Duodenal mucosa (tissue), 2 donors: ENCODE measurements around the gene SFXN2.
"Not testable (repeated sequence)": the region's sequence is repeated elsewhere in the genome, so short reads cannot be mapped to it uniquely, and the experiment has no call there.

Experiments used
- H3K27ac ChIP-seq: one replicate; pipeline ENCODE4 v1.7.0; 2013; ENCODE audit warnings: low read depth, low read length
- H3K27me3 ChIP-seq, 2 donors: one replicate each; pipeline ENCODE4 v1.7.0; 2013; ENCODE audit warnings: low read length in 2 of 2, control low read depth in 1 of 2; ENCODE audit not compliant: insufficient read depth in 2 of 2, control insufficient read depth in 1 of 2
- H3K36me3 ChIP-seq, 2 donors: one replicate each; pipeline ENCODE4 v1.7.0; 2013; ENCODE audit warnings: low read length in 2 of 2, control low read depth in 1 of 2; ENCODE audit not compliant: insufficient read depth in 2 of 2, control insufficient read depth in 1 of 2
- H3K4me1 ChIP-seq, 2 donors: one replicate each; pipeline ENCODE4 v1.7.0; 2013; ENCODE audit warnings: low read length in 2 of 2, control low read depth in 1 of 2; ENCODE audit not compliant: insufficient read depth in 2 of 2, control insufficient read depth in 1 of 2
- H3K4me3 ChIP-seq, 2 donors: one replicate each; pipeline ENCODE4 v1.7.0; 2013; ENCODE audit warnings: low read length in 2 of 2, low read depth in 1 of 2
- H3K9ac ChIP-seq, 2 donors: one replicate each; pipeline ENCODE4 v1.7.0; 2013; ENCODE audit warnings: low read length in 2 of 2, low read depth in 1 of 2
- H3K9me3 ChIP-seq, 2 donors: one replicate each; pipeline ENCODE4 v1.7.0; 2013; ENCODE audit warnings: low read length in 2 of 2, control low read depth in 1 of 2; ENCODE audit not compliant: control insufficient read depth in 1 of 2

The SFXN2 gene

GRCh38 chr10:102702742-102703141 is 11.7 kb upstream of the SFXN2 start:
- no peak overlapping the region for H3K27ac ChIP-seq
- H3K36me3 ChIP-seq = peaks cover 5 to 13% of the 10 kb centered on the region in 2 donors
- no peaks in the 10 kb centered on the region for H3K27me3 ChIP-seq
- H3K9me3 ChIP-seq = no peaks in the 10 kb centered on the region
- no peak overlapping the region for H3K9ac ChIP-seq
- no peak overlapping the region for H3K4me3 ChIP-seq
- H3K4me1 ChIP-seq = peaks cover 0 to 4% of the 10 kb centered on the region in 2 donors

- H3K36me3 ChIP-seq = no peaks in the 10 kb centered on the region
- no peak overlapping the region for H3K9ac ChIP-seq
- H3K27me3 ChIP-seq = no peaks in the 10 kb centered on the region
- H3K9me3 ChIP-seq = no peaks in the 10 kb centered on the region
- peaks cover 0 to 4% of the 10 kb centered on the region in 2 donors for H3K4me1 ChIP-seq
- no peak overlapping the region for H3K27ac ChIP-seq
- H3K4me3 ChIP-seq = no peak overlapping the region
Observed at GRCh38 chr10:102704915-102705314, 9.5 kb upstream of the SFXN2 start.

GRCh38 chr10:102705531-102705930 is 8.9 kb upstream of the SFXN2 start:
- H3K9me3 ChIP-seq = no peaks in the 10 kb centered on the region
- H3K36me3 ChIP-seq = no peaks in the 10 kb centered on the region
- no peak overlapping the region for H3K4me3 ChIP-seq
- no peak overlapping the region for H3K9ac ChIP-seq
- H3K27ac ChIP-seq = no peak overlapping the region
- peaks cover 0 to 4% of the 10 kb centered on the region in 2 donors for H3K4me1 ChIP-seq
- H3K27me3 ChIP-seq = no peaks in the 10 kb centered on the region

- Histone ChIP-seq H3K9ac (no peak overlapping the region), H3K4me1 (peaks cover 6 to 26% of the 10 kb centered on the region in 2 donors), H3K9me3 (no peaks in the 10 kb centered on the region), H3K27me3 (no peaks in the 10 kb centered on the region), H3K4me3 (no peak overlapping the region), H3K36me3 (no peaks in the 10 kb centered on the region), H3K27ac (no peak overlapping the region)
Observed at GRCh38 chr10:102710609-102711008, 3.8 kb upstream of the SFXN2 start.

GRCh38 chr10:102712089-102712488 is 2.3 kb upstream of the SFXN2 start:
- Histone ChIP-seq H3K27ac (no peak overlapping the region), H3K4me3 (no peak overlapping the region), H3K36me3 (no peaks in the 10 kb centered on the region), H3K4me1 (peaks cover 6 to 26% of the 10 kb centered on the region in 2 donors), H3K9ac (no peak overlapping the region), H3K27me3 (no peaks in the 10 kb centered on the region), H3K9me3 (no peaks in the 10 kb centered on the region)

GRCh38 chr10:102712843-102713538 is 1.4 kb upstream of the SFXN2 start:
- Histone ChIP-seq H3K4me3 (peak overlapping the region; percentile 92), H3K4me1 (peaks cover 6 to 29% of the 10 kb centered on the region in 2 donors), H3K27ac (no peak overlapping the region), H3K27me3 (no peaks in the 10 kb centered on the region), H3K9me3 (no peaks in the 10 kb centered on the region), H3K36me3 (peaks cover 0 to 3% of the 10 kb centered on the region in 2 donors), H3K9ac (peak overlapping the region; percentile 73 to 79)

GRCh38 chr10:102713539-102713813 is 960 bp upstream of the SFXN2 start:
- Histone ChIP-seq H3K4me3 (peak overlapping the region; percentile 92), H3K9ac (peak overlapping the region; percentile 73 to 79), H3K9me3 (no peaks in the 10 kb centered on the region), H3K4me1 (peaks cover 6 to 34% of the 10 kb centered on the region in 2 donors), H3K27ac (peak overlapping the region; percentile 73), H3K36me3 (peaks cover 0 to 3% of the 10 kb centered on the region in 2 donors), H3K27me3 (no peaks in the 10 kb centered on the region)

GRCh38 chr10:102713814-102714620 is 419 bp upstream of the SFXN2 start, which contains the start of gene ARL3:
Gene ARL3 (minus strand): TSS chr10:102714397. CDS start chr10:102714275, 122 bp downstream.
- Histone ChIP-seq H3K9ac (peak within 1 kb of the TSS; percentile 73 to 79), H3K27me3 (no peaks in the 10 kb centered on the region), H3K27ac (peak within 1 kb of the TSS; percentile 73), H3K4me3 (peak within 1 kb of the TSS; percentile 92 to 94), H3K36me3 (peaks cover 0 to 3% of the 10 kb centered on the region in 2 donors), H3K4me1 (peaks cover 6 to 35% of the 10 kb centered on the region in 2 donors), H3K9me3 (no peaks in the 10 kb centered on the region)

GRCh38 chr10:102715880-102716279 is 1.4 kb downstream of the SFXN2 start:
- no peaks in the 10 kb centered on the region for H3K9me3 ChIP-seq
- H3K9ac ChIP-seq = no peak overlapping the region
- no peak overlapping the region for H3K27ac ChIP-seq
- H3K36me3 ChIP-seq = peaks cover 0 to 3% of the 10 kb centered on the region in 2 donors
- no peak overlapping the region for H3K4me3 ChIP-seq
- peaks cover 6 to 35% of the 10 kb centered on the region in 2 donors for H3K4me1 ChIP-seq
- no peaks in the 10 kb centered on the region for H3K27me3 ChIP-seq

GRCh38 chr10:102716900-102717565 is 2.6 kb downstream of the SFXN2 start:
- H3K4me3 ChIP-seq, H3K9me3 ChIP-seq, H3K27me3 ChIP-seq, H3K36me3 ChIP-seq, H3K27ac ChIP-seq, H3K9ac ChIP-seq: not testable (repeated sequence)
- peaks cover 6 to 33% of the 10 kb centered on the region in 2 donors for H3K4me1 ChIP-seq
